B cell (primary cell): ENCODE measurements around the gene TEKT3. TPM values are rescaled to one million over a fixed set of nuclear protein-coding genes. Genes with fewer than 3 reads are reported as not detected.

Source experiments
- ATAC-seq: fragments of 200-7000 bp; cut with Tn5 transposase; one replicate; pipeline ENCODE4 v1.10.0; 2021; ENCODE audit warnings: low read depth, mild to moderate bottlenecking, moderate number of reproducible peaks, moderate library complexity
- CTCF ChIA-PET: fragments of 350-600 bp; sonication (Branson Sonifier 250); formaldehyde crosslinking; loops from one replicate; lab custom pipeline; 2021; ENCODE audit warnings: antibody characterized with exemption, inconsistent platforms; lab: Charles Lee
- POLR2A ChIA-PET: fragments of 350-600 bp; sonication (Branson Sonifier 250); formaldehyde crosslinking; loops from one replicate; lab custom pipeline; 2021; ENCODE audit warnings: antibody characterized with exemption; lab: Charles Lee
- DNase-seq: peaks from one replicate; pipeline ENCODE4 v3.0.0; 2013
- H2AFZ ChIP-seq: 2 replicates; pipeline ENCODE4 v1.6.1; 2012; ENCODE audit warnings: mild to moderate bottlenecking, low read depth, low read length; ENCODE audit not compliant: insufficient read depth, poor library complexity, severe bottlenecking
- H3K27ac ChIP-seq, 2 donors: 1 replicate in 1 of 2; 2 replicates in 1 of 2; pipeline ENCODE4 v1.5.1; 2012 to 2013; ENCODE audit warnings: low read length in 2 of 2, mild to moderate bottlenecking in 2 of 2, moderate library complexity in 1 of 2
- H3K27me3 ChIP-seq, 4 experiments: fragments of 200-600 bp in 1 of 4; sonication (generic) in 1 of 4; replicated peaks in 1 of 4; 1 replicate in 2 of 4; 2 replicates in 2 of 4; pipeline versions ENCODE4 v1.6.1 to v1.7.0; 2013 to 2016; ENCODE audit warnings: low read length in 3 of 4, mild to moderate bottlenecking in 2 of 4, mixed read lengths in 1 of 4, moderate library complexity in 1 of 4; ENCODE audit not compliant: insufficient read depth in 4 of 4, control insufficient read depth in 3 of 4; ENCODE audit errors: control extremely low read depth in 1 of 4
- H3K36me3 ChIP-seq, 2 experiments: replicated peaks in 1 of 2; 1 replicate in 1 of 2; 2 replicates in 1 of 2; pipeline versions ENCODE4 v1.6.1 to v1.7.1; 2013; ENCODE audit warnings: low read length in 1 of 2; ENCODE audit not compliant: insufficient read depth in 2 of 2, control insufficient read depth in 1 of 2; ENCODE audit errors: control extremely low read depth in 1 of 2, extremely low read depth in 1 of 2
- H3K4me1 ChIP-seq, 2 donors: fragments of 200-600 bp in 1 of 2; sonication (generic) in 1 of 2; 1 replicate in 1 of 2; 2 replicates in 1 of 2; pipeline versions ENCODE4 v1.5.1 to v1.6.1; 2013 to 2017; ENCODE audit warnings: low read length in 2 of 2; ENCODE audit not compliant: control insufficient read depth in 2 of 2, insufficient read depth in 2 of 2
- H3K4me2 ChIP-seq: replicated peaks from 2 replicates; pipeline ENCODE3; 2012; ENCODE audit warnings: mild to moderate bottlenecking, low read depth, low read length; ENCODE audit not compliant: poor library complexity, severe bottlenecking
- H3K4me3 ChIP-seq, 5 experiments: fragments of 200-600 bp in 1 of 5; sonication (generic) in 1 of 5; 1 replicate in 3 of 5; 2 replicates in 2 of 5; pipeline versions ENCODE4 v1.5.1 to v1.7.0; 2011 to 2016; ENCODE audit warnings: low read length in 4 of 5, mild to moderate bottlenecking in 4 of 5, low read depth in 2 of 5, control low read depth in 1 of 5, moderate library complexity in 1 of 5; ENCODE audit not compliant: insufficient read depth in 1 of 5; ENCODE audit errors: control extremely low read depth in 1 of 5, extremely low read depth in 1 of 5
- H3K79me2 ChIP-seq: fragments of 200-600 bp; sonication (generic); one replicate; pipeline ENCODE4 v1.6.0; 2016; ENCODE audit warnings: low read length; ENCODE audit not compliant: control insufficient read depth, insufficient read depth
- H3K9ac ChIP-seq: fragments of 200-600 bp; sonication (generic); 2 replicates; pipeline ENCODE4 v1.6.1; 2017; ENCODE audit warnings: mild to moderate bottlenecking, low read length, moderate library complexity
- H3K9me3 ChIP-seq, 3 donors: one replicate each; pipeline versions ENCODE4 v1.6.1 to v1.7.1; 2013; ENCODE audit warnings: low read length in 2 of 3; ENCODE audit not compliant: control insufficient read depth in 2 of 3, insufficient read depth in 1 of 3; ENCODE audit errors: control extremely low read depth in 1 of 3
- H4K20me1 ChIP-seq: 2 replicates; pipeline ENCODE4 v1.6.0; 2012; ENCODE audit warnings: mild to moderate bottlenecking, low read length; ENCODE audit not compliant: insufficient read depth, control insufficient read depth, poor library complexity, severe bottlenecking
- H3K27ac Mint-ChIP-seq: one replicate; pipeline ENCODE4 v1.8.0; 2021; ENCODE audit warnings: mixed read lengths
- H3K27me3 Mint-ChIP-seq: one replicate; pipeline ENCODE4 v1.8.0; 2021; ENCODE audit warnings: mixed read lengths
- H3K4me1 Mint-ChIP-seq: one replicate; pipeline ENCODE4 v1.8.0; 2021; ENCODE audit warnings: mixed read lengths
- H3K4me3 Mint-ChIP-seq: one replicate; pipeline ENCODE4 v1.8.0; 2021; ENCODE audit warnings: mixed read lengths
- H3K9me3 Mint-ChIP-seq: one replicate; pipeline ENCODE4 v1.8.0; 2022; ENCODE audit warnings: mixed read lengths; ENCODE audit not compliant: insufficient read depth
- CTCF ChIP-seq: fragments of 200-600 bp; IDR thresholded peaks from one replicate; pipeline ENCODE4 v1.8.0; 2022; ENCODE audit warnings: antibody characterized with exemption, mild to moderate bottlenecking
- EZH2 ChIP-seq: IDR thresholded peaks from 2 replicates; pipeline ENCODE4 v1.6.1; 2012; ENCODE audit warnings: borderline replicate concordance, low read depth, mild to moderate bottlenecking, moderate library complexity, low read length; ENCODE audit not compliant: insufficient read depth, poor library complexity, severe bottlenecking
- WGBS: methylation state at CpG from one replicate; pipeline ENCODE4 v1.1.5; 2013; ENCODE audit warnings: missing lambda C conversion rate; ENCODE audit not compliant: insufficient coverage; 5-methylcytosine and 5-hydroxymethylcytosine counted together
- intact Hi-C: fragments of 100-400 bp; cut with micrococcal nuclease; formaldehyde crosslinking; loops from one replicate; pipeline ENCODE4 v1.10.0; 2022
- polyA plus RNA-seq: library from polyadenylated mRNA; depleted of rRNA; stranded (reverse); fragments of >200 nt; gene quantifications from 2 replicates; pipeline ENCODE4 v1.2.3, GENCODE V29; 2012
- total RNA-seq, 2 donors: library from RNA; stranded (reverse); fragments of 120-200 nt in 1 of 2; gene quantifications; 1 replicate in 1 of 2; 2 replicates in 1 of 2; pipeline versions ENCODE4 v1.2.3 to v1.2.4, GENCODE V29; 2013 to 2022

Gene TEKT3
- total and polyA plus RNA-seq, 2 donors (not counting 1 experiment from before 2014, with no cell fraction given), result 0.49 to 1.8 TPM

GRCh38 chr17:15264542-15264941 is 76.9 kb downstream of the TEKT3 start:
- H3K27me3 ChIP-seq, result peaks cover 0 to 32% (median 18%) of the 10 kb centered on the region in 4 experiments
- no peak overlapping the region for H3K27ac ChIP-seq
- peaks cover 10 to 12% of the 10 kb centered on the region in 2 donors for H3K4me1 ChIP-seq
- peaks cover 10% of the 10 kb centered on the region for H3K4me1 Mint-ChIP-seq
- no peak overlapping the region for H3K9ac ChIP-seq
- H3K9me3 Mint-ChIP-seq, result no peaks in the 10 kb centered on the region
- H3K4me3 Mint-ChIP-seq, result no peak overlapping the region
- intact Hi-C loops, result no loop called here
- CTCF ChIA-PET, result no interaction called here
- H3K4me2 ChIP-seq, result no peak overlapping the region
- POLR2A ChIA-PET, result no interaction called here
- no peak for TF ChIP-seq EZH2
- TF ChIP-seq CTCF, result no peak
- H3K27me3 Mint-ChIP-seq, result peaks cover 51% of the 10 kb centered on the region
- H3K79me2 ChIP-seq, result no peaks in the 10 kb centered on the region
- 89% methylated on average over 2 of the region's 2 CpGs for WGBS
- H2AFZ ChIP-seq, result no peak overlapping the region
- no peak for ATAC-seq
- no peaks in the 10 kb centered on the region for H4K20me1 ChIP-seq
- DNase-seq, result no peak
- H3K9me3 ChIP-seq, result peaks cover 0 to 9% (median 0%) of the 10 kb centered on the region in 3 donors
- no peaks in the 10 kb centered on the region for H3K36me3 ChIP-seq
- no peak overlapping the region for H3K4me3 ChIP-seq
- no peak overlapping the region for H3K27ac Mint-ChIP-seq

GRCh38 chr17:15263680-15264079 is 77.7 kb downstream of the TEKT3 start:
- TF ChIP-seq CTCF, result no peak
- no peak for TF ChIP-seq EZH2
- no peaks in the 10 kb centered on the region for H3K9me3 Mint-ChIP-seq
- H3K4me1 Mint-ChIP-seq, result peaks cover 10% of the 10 kb centered on the region
- Histone ChIP-seq H3K27me3 (peaks cover 0 to 40% (median 20%) of the 10 kb centered on the region in 4 experiments), H4K20me1 (no peaks in the 10 kb centered on the region), H3K4me3 (no peak overlapping the region), H3K9ac (no peak overlapping the region), H3K9me3 (peaks cover 0 to 9% (median 0%) of the 10 kb centered on the region in 3 donors), H3K79me2 (no peaks in the 10 kb centered on the region), H3K27ac (no peak overlapping the region), H3K4me2 (no peak overlapping the region), H3K4me1 (peaks cover 10 to 12% of the 10 kb centered on the region in 2 donors), H3K36me3 (no peaks in the 10 kb centered on the region), H2AFZ (no peak overlapping the region)
- H3K4me3 Mint-ChIP-seq, result no peak overlapping the region
- ATAC-seq, result no peak
- WGBS, result 71% methylated on average over 1 of the region's 3 CpGs
- intact Hi-C loops, result no loop called here
- H3K27me3 Mint-ChIP-seq, result peaks cover 59% of the 10 kb centered on the region
- H3K27ac Mint-ChIP-seq, result no peak overlapping the region
- ChIA-PET CTCF (interaction anchor here (1.0 kb wide), 1 partner anchor 239 kb away, joined by 3 read pairs; no protein-coding TSS in a partner anchor), POLR2A (no interaction called here)
- DNase-seq, result no peak
